Activated CD4-positive, alpha-beta memory T cell treated with anti-CD3 and anti-CD28 coated beads for 36 hours (primary cell): ENCODE results near the gene CCS. TPM values are rescaled to one million over a fixed set of nuclear protein-coding genes. Genes with fewer than 3 reads are reported as not detected.
A peak's percentile ranks its signal among the peaks of the same experiment; 100 is the strongest.

Source experiments
- CTCF ChIA-PET: fragments of 350-600 bp; sonication (Branson Sonifier 250); formaldehyde crosslinking; loops from one replicate; lab custom pipeline; 2021; ENCODE audit warnings: antibody characterized with exemption, inconsistent platforms; lab: Charles Lee
- POLR2A ChIA-PET: fragments of 350-600 bp; sonication (Branson Sonifier 250); formaldehyde crosslinking; loops from one replicate; lab custom pipeline; 2021; ENCODE audit warnings: antibody characterized with exemption; lab: Charles Lee
- DNase-seq: peaks from one replicate; pipeline ENCODE4 v3.0.0-alpha.2; 2020
- H3K27ac Mint-ChIP-seq: one replicate; pipeline ENCODE4 v1.8.0; 2021; ENCODE audit warnings: mixed read lengths
- H3K27me3 Mint-ChIP-seq: one replicate; pipeline ENCODE4 v1.8.0; 2021; ENCODE audit warnings: mixed read lengths
- H3K36me3 Mint-ChIP-seq: one replicate; pipeline ENCODE4 v1.8.0; 2021; ENCODE audit warnings: mixed read lengths
- H3K4me1 Mint-ChIP-seq: one replicate; pipeline ENCODE4 v1.8.0; 2021; ENCODE audit warnings: low read depth, mixed read lengths
- H3K4me3 Mint-ChIP-seq: one replicate; pipeline ENCODE4 v1.8.0; 2021; ENCODE audit warnings: mild to moderate bottlenecking, mixed read lengths
- H3K9me3 Mint-ChIP-seq: one replicate; pipeline ENCODE4 v1.8.0; 2021; ENCODE audit warnings: mixed read lengths
- intact Hi-C: fragments of 100-400 bp; cut with micrococcal nuclease; formaldehyde crosslinking; loops from one replicate; pipeline ENCODE4 v1.15.1; 2023
- total RNA-seq, 2 experiments: library from RNA; stranded (reverse); gene quantifications; one replicate each; pipeline ENCODE4 v1.2.3, GENCODE V29; 2021

The CCS gene
- total RNA-seq, 2 experiments from 2014 or later: 24.2 to 26.9 TPM

DNA sequence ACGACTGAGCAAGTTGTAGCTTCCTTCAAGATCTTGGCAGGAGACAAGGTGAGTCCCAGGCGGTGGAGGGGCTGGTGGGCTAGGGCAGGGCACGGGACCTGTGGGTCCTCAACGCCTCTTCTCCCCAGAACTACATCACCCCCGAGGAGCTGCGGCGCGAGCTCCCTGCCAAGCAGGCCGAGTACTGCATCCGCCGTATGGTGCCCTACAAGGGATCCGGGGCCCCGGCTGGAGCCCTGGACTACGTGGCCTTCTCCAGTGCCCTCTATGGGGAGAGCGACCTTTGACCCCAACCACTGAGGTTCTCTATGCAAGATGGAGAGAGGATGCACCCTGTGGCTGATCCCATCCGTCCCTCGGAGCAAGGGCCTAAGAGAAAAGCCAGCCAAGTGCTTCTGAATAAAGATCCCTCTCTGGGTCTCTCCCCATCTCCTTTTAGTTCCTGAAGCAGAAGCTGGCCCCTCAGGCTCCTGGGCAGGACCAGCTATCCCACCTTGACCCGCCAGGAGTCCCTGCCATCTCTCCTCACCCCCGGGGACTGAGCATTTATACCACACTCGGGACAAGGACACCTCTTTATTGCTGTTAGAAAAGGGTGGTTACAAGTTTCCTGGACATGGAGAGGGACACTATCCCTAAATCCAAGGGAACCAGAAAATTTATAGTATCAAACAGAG is 29.9 kb upstream of the CCS start:
- DNase-seq: no peak
- ChIA-PET POLR2A (no interaction called here), CTCF (interaction anchor here (0.6 kb wide), 1 partner anchor 519 kb away, joined by 4 read pairs; no protein-coding TSS in a partner anchor)
- Mint-ChIP-seq H3K9me3 (no peaks in the 10 kb centered on the region), H3K4me1 (peaks cover 2% of the 10 kb centered on the region), H3K27me3 (peaks cover 6% of the 10 kb centered on the region), H3K4me3 (no peak overlapping the region), H3K27ac (no peak overlapping the region), H3K36me3 (no peaks in the 10 kb centered on the region)
- intact Hi-C loops: no loop called here

DNA sequence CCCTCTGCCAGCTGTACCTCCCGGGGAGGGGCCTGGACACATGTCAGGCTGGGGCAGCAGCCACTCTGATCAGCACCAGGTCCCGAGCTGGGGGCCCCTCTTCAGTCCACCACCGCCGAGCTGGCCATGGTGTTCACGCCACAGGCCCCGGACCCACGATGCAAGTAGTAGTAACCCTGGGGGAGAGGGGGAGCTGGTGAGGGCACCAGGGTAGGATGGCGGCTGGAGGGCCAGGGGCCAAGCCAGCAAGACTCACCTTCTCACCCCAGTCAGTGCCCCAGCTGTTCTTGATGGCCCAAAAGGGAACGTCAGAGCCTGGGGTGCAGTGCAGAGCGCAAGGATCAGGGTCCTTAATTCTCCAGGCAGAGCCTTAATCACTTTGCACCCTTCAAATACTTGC is 29.2 kb upstream of the CCS start:
- CTCF ChIA-PET: no interaction called here
- no peak overlapping the region for H3K4me3 Mint-ChIP-seq
- H3K4me1 Mint-ChIP-seq: peaks cover 6% of the 10 kb centered on the region
- no peak for DNase-seq
- peaks cover 3% of the 10 kb centered on the region for H3K27me3 Mint-ChIP-seq
- H3K36me3 Mint-ChIP-seq: no peaks in the 10 kb centered on the region
- intact Hi-C loops: no loop called here
- no peaks in the 10 kb centered on the region for H3K9me3 Mint-ChIP-seq
- H3K27ac Mint-ChIP-seq: no peak overlapping the region
- POLR2A ChIA-PET: no interaction called here

- H3K4me3 Mint-ChIP-seq: no peak overlapping the region
- no peaks in the 10 kb centered on the region for H3K9me3 Mint-ChIP-seq
- H3K27me3 Mint-ChIP-seq: no peaks in the 10 kb centered on the region
- ChIA-PET POLR2A (no interaction called here), CTCF (interaction anchor here (0.9 kb wide), 1 partner anchor 114 kb away, joined by 4 read pairs; no protein-coding TSS in a partner anchor)
- H3K27ac Mint-ChIP-seq: no peak overlapping the region
- intact Hi-C loops: no loop called here
- DNase-seq: no peak
- H3K4me1 Mint-ChIP-seq: peaks cover 6% of the 10 kb centered on the region
- no peaks in the 10 kb centered on the region for H3K36me3 Mint-ChIP-seq
Measured at GRCh38 chr11:66564538-66564937, 28.4 kb upstream of the CCS start.

DNA sequence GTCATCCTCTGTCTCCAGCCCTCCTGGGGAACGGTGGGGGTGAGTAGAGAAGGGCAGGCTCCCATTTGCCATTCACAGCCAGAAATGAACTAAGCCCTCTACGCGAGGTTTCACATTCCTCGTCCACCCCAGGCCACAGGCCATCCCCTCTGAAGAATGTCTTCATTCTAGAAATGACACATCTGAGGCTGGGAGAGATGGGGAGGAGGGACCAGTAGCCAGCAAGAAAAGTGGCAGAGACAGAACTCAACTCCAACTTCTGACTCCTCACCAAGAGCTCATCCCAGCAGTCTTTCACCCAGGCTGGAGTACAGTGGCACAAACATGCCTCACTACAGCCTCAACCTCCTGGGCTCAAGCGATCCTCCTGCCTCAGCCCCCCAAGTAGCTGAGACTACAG is 28.0 kb upstream of the CCS start:
- H3K4me1 Mint-ChIP-seq: peaks cover 6% of the 10 kb centered on the region
- no peaks in the 10 kb centered on the region for H3K9me3 Mint-ChIP-seq
- no peak for DNase-seq
- ChIA-PET CTCF (interaction anchor here (0.9 kb wide), 1 partner anchor 114 kb away, joined by 4 read pairs; no protein-coding TSS in a partner anchor), POLR2A (no interaction called here)
- intact Hi-C loops: no loop called here
- no peaks in the 10 kb centered on the region for H3K27me3 Mint-ChIP-seq
- H3K36me3 Mint-ChIP-seq: no peaks in the 10 kb centered on the region
- no peak overlapping the region for H3K4me3 Mint-ChIP-seq
- no peak overlapping the region for H3K27ac Mint-ChIP-seq

- no peak for DNase-seq
- no peak overlapping the region for H3K27ac Mint-ChIP-seq
- ChIA-PET CTCF (no interaction called here), POLR2A (no interaction called here)
- no peaks in the 10 kb centered on the region for H3K9me3 Mint-ChIP-seq
- H3K4me1 Mint-ChIP-seq: peaks cover 6% of the 10 kb centered on the region
- intact Hi-C loops: no loop called here
- H3K27me3 Mint-ChIP-seq: no peaks in the 10 kb centered on the region
- no peaks in the 10 kb centered on the region for H3K36me3 Mint-ChIP-seq
- H3K4me3 Mint-ChIP-seq: no peak overlapping the region
Measured at GRCh38 chr11:66566221-66566620, 26.8 kb upstream of the CCS start.

DNA sequence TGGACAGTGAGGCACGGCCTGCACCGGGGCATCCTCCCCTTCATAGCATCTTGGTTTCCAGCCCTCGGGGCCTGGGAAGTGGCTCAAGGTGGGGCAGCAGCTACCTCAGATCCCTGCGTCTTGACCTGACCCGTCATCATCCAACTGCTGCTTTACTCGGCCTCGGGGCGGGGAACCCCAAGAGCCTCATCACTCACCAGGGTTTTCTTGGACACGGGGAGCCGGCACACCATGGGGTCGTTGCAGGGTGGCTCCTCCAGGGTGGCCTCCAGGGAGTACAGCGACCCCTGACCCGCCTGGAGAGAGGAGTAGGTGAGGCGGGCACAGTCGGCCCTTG is 25.2 kb upstream of the CCS start:
- no peaks in the 10 kb centered on the region for H3K36me3 Mint-ChIP-seq

GRCh38 chr11:66568124-66568916 is 24.7 kb upstream of the CCS start, which contains the start of gene CTSF:
Gene CTSF, minus strand, starts transcription at chr11:66568606. Its CDS starts 120 bp downstream, at chr11:66568486.
- no peak within 1 kb of the TSS for H3K27ac Mint-ChIP-seq
- no peaks in the 10 kb centered on the region for H3K36me3 Mint-ChIP-seq
- no peaks in the 10 kb centered on the region for H3K27me3 Mint-ChIP-seq
- CTCF ChIA-PET: interaction anchor here (1.4 to 2.1 kb wide), 4 partner anchors 11 to 110 kb away, joined by 3 to 13 read pairs (median 8); partner anchors contain the start of genes CCDC87, CCS and RBM4B
- intact Hi-C loops: no loop called here
- DNase-seq: peak; percentile 75
- peak within 1 kb of the TSS; percentile 64 for H3K4me3 Mint-ChIP-seq
- no peaks in the 10 kb centered on the region for H3K9me3 Mint-ChIP-seq
- POLR2A ChIA-PET: interaction anchor here (1.0 to 1.5 kb wide), 3 partner anchors 48 to 88 kb away, joined by 4 to 5 read pairs (median 5); partner anchors contain the start of genes DPP3, RBM14 and RBM4
- peaks cover 6% of the 10 kb centered on the region for H3K4me1 Mint-ChIP-seq

More for the DNA sequence above, 25.2 kb upstream of the CCS start:
- Mint-ChIP-seq H3K27ac (no peak overlapping the region), H3K4me1 (peaks cover 6% of the 10 kb centered on the region), H3K4me3 (peak overlapping the region; percentile 55), H3K27me3 (no peaks in the 10 kb centered on the region), H3K9me3 (no peaks in the 10 kb centered on the region)
- DNase-seq: no peak
- intact Hi-C loops: no loop called here
- ChIA-PET POLR2A (interaction anchor here (1.3 to 1.5 kb wide), 2 partner anchors 71 to 88 kb away, joined by 4 to 5 read pairs; partner anchors contain the start of genes DPP3 and RBM4), CTCF (interaction anchor here (2.0 to 2.1 kb wide), 2 partner anchors 25 to 111 kb away, joined by 8 to 13 read pairs; partner anchors contain the start of genes CCDC87, CCS and RBM4B)

DNA sequence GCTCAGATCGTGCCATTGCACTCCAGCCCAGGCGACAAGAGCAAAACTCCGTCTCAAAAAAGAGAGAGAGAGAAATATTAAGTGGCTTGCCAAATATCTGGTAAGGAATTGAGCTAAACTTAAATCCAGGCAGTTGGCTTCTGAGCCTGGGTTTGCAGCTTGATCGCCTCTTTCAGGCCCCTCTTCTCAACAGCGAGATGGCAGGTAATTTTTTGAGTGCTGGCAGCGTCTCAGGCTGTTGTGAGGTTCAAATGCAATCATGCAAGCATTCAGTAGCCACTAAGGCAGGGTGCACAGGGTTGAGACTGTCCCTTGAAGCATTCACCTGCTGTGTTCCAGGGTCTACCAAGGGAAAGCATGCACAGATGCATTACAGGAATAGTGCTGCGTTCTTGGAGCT is 23.9 kb upstream of the CCS start:
- peaks cover 6% of the 10 kb centered on the region for H3K4me1 Mint-ChIP-seq
- no peaks in the 10 kb centered on the region for H3K27me3 Mint-ChIP-seq
- intact Hi-C loops: no loop called here
- H3K36me3 Mint-ChIP-seq: no peaks in the 10 kb centered on the region
- ChIA-PET POLR2A (interaction anchor here (1.0 to 1.5 kb wide), 3 partner anchors 47 to 89 kb away, joined by 4 to 5 read pairs (median 5); partner anchors contain the start of genes DPP3, RBM14 and RBM4), CTCF (interaction anchor here (1.4 to 2.1 kb wide), 4 partner anchors 10 to 109 kb away, joined by 3 to 13 read pairs (median 8); partner anchors contain the start of genes CCDC87, CCS and RBM4B)
- H3K4me3 Mint-ChIP-seq: no peak overlapping the region
- DNase-seq: no peak
- H3K27ac Mint-ChIP-seq: no peak overlapping the region
- no peaks in the 10 kb centered on the region for H3K9me3 Mint-ChIP-seq

DNA sequence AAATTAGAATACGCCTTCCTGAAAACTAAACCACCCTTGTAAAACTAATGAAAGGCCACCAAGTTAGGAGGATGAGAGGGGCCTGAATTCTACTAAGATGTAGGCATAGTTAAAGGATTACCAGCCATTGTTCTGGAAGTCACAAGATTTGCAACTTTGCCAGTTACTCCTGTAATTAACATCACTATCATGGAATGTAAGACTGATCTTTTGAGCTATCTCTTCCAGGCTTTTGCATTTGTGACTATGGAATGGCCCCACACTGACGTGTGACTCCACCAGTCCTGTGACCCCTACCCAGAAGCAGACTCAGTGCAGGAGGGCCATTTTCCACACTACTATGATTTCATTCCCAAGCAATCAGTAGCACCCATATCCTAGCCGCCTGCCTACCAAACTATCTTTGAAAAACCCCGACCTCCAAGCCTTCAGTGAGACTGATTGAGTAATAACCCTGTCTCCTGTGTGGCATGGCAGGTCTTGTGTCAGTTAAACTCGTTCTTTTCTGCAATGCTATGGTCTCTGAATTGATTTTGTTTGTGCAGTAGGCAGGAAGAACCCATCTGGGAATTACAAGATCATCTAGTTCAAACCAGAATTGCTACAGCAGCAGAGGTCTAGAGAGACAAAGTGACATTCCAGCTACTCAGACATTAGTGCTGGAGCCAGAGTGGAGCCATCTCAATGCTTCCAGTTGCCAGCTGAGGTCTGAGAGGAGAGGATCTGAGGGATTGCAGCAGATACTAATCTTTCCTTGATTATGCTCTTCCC is 22.7 kb upstream of the CCS start:
- H3K27ac Mint-ChIP-seq: no peak overlapping the region
- no peaks in the 10 kb centered on the region for H3K36me3 Mint-ChIP-seq
- no peak for DNase-seq
- POLR2A ChIA-PET: interaction anchor here (0.6 kb wide), 1 partner anchor 684 kb away, joined by 4 read pairs; no protein-coding TSS in a partner anchor
- H3K9me3 Mint-ChIP-seq: no peaks in the 10 kb centered on the region
- H3K4me3 Mint-ChIP-seq: no peak overlapping the region
- CTCF ChIA-PET: interaction anchor here (0.7 to 2.0 kb wide), 3 partner anchors 8 to 22 kb away, joined by 3 to 8 read pairs (median 3); no protein-coding TSS in a partner anchor
- peaks cover 6% of the 10 kb centered on the region for H3K4me1 Mint-ChIP-seq
- H3K27me3 Mint-ChIP-seq: no peaks in the 10 kb centered on the region
- intact Hi-C loops: no loop called here

DNA sequence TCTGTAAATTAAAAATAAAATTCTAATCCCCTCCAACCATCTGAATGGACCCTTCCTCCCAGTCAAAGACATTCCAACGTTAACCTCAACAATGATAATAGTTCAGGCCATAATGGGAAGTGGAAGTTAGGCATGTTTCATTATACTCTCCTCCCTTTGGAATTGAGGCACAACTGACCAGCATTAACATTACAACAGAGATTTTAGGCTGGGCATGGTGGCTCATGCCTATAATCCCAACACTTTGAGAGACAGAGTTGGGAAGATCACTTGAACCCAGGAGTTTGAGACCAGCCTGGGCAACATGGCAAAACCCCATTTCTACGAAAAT is 22.2 kb upstream of the CCS start:
- intact Hi-C loops: no loop called here
- CTCF ChIA-PET: no interaction called here
- no peaks in the 10 kb centered on the region for H3K36me3 Mint-ChIP-seq
- no peak overlapping the region for H3K27ac Mint-ChIP-seq
- POLR2A ChIA-PET: no interaction called here
- H3K9me3 Mint-ChIP-seq: no peaks in the 10 kb centered on the region
- H3K4me1 Mint-ChIP-seq: peaks cover 6% of the 10 kb centered on the region
- DNase-seq: no peak
- H3K27me3 Mint-ChIP-seq: no peaks in the 10 kb centered on the region
- no peak overlapping the region for H3K4me3 Mint-ChIP-seq

GRCh38 chr11:66579017-66579606 is 13.9 kb upstream of the CCS start:
- ChIA-PET POLR2A (interaction anchor here (0.5 to 1.5 kb wide), 3 partner anchors 38 to 100 kb away, joined by 3 to 10 read pairs (median 3); partner anchors contain the start of gene RBM14), CTCF (interaction anchor here (0.6 to 6.2 kb wide), 19 partner anchors 10 to 161 kb away, joined by 3 to 141 read pairs (median 4); partner anchors contain the start of genes CCDC87, CCS, CTSF and MRPL11)
- peak; percentile 90 for DNase-seq
- H3K27ac Mint-ChIP-seq: peak overlapping the region; percentile 40
- H3K27me3 Mint-ChIP-seq: no peaks in the 10 kb centered on the region
- peaks cover 1% of the 10 kb centered on the region for H3K36me3 Mint-ChIP-seq
- H3K4me3 Mint-ChIP-seq: no peak overlapping the region
- intact Hi-C loops: loop anchor here (1.0 kb wide), 1 partner anchor 99 kb away; no protein-coding TSS in a partner anchor
- peaks cover 10% of the 10 kb centered on the region for H3K9me3 Mint-ChIP-seq
- peaks cover 19% of the 10 kb centered on the region for H3K4me1 Mint-ChIP-seq
